HCT116 (cell line): ENCODE data around the gene G6PC3. TPM values are rescaled to one million over a fixed set of nuclear protein-coding genes. Genes with fewer than 3 reads are reported as not detected.
A peak's percentile ranks its signal among the peaks of the same experiment; 100 is the strongest.

Source experiments
- ATAC-seq: fragments of 200-7000 bp; cut with Tn5 transposase; 2 replicates; pipeline ENCODE4 v1.9.1; 2020; ENCODE audit warnings: mild to moderate bottlenecking, moderate library complexity
- BruUV-seq: library from RNA; stranded (reverse); fragments of 400-500 nt; replicated peaks from 2 replicates; lab custom pipeline; 2021; lab: Mats Ljungman, UMichigan
- CTCF ChIA-PET: fragments of 300-600 bp; sonication (Branson Sonifier 250); formaldehyde crosslinking; loops from one replicate; lab custom pipeline; 2021; ENCODE audit warnings: antibody characterized with exemption; lab: Charles Lee
- POLR2A ChIA-PET: fragments of 300-600, 350-600 bp; sonication (Branson Sonifier 250); formaldehyde crosslinking; loops from one replicate; lab custom pipeline; 2021; ENCODE audit warnings: antibody characterized with exemption; lab: Charles Lee
- RAD21 ChIA-PET, 2 experiments: fragments of 300-600 bp; sonication (Branson Sonifier 250); formaldehyde crosslinking; loops; one replicate each; lab custom pipeline; 2023; ENCODE audit warnings: low total read pairs in 2 of 2; ENCODE audit not compliant: uncharacterized antibody in 2 of 2, unreplicated experiment in 2 of 2, low non-redundant PET in 1 of 2; lab: Charles Lee
- DNase-seq: peaks from one replicate; pipeline ENCODE4 v3.0.0-alpha.2; 2010; ENCODE audit warnings: low read depth, low spot score
- H2AFZ ChIP-seq: fragments of 200-600 bp; shearing (Covaris generic), sonication (generic); 2 replicates; pipeline ENCODE4 v1.6.1; 2017; ENCODE audit warnings: low read depth, mixed run types, mixed read lengths, antibody characterized with exemption, low read length; ENCODE audit not compliant: poor library complexity, severe bottlenecking
- H3K27ac ChIP-seq: 2 replicates; pipeline ENCODE4 v1.5.1; 2012; ENCODE audit warnings: low read depth, low read length
- H3K27me3 ChIP-seq: fragments of 200-600 bp; sonication (generic); 2 replicates; pipeline ENCODE4 v1.6.1; 2016; ENCODE audit warnings: mixed run types, low read length, mixed read lengths; ENCODE audit not compliant: insufficient read depth
- H3K36me3 ChIP-seq, 2 experiments: fragments of 200-500 bp in 1 of 2; fragments of 200-600 bp in 1 of 2; sonication (Bioruptor generic) in 1 of 2; sonication (generic) in 1 of 2; 2 replicates each; pipeline versions ENCODE4 v1.5.1 to v1.6.1; 2014 to 2016; ENCODE audit warnings: low read length in 2 of 2, inconsistent platforms in 1 of 2, mixed read lengths in 1 of 2, mixed run types in 1 of 2; ENCODE audit not compliant: insufficient read depth in 2 of 2, control insufficient read depth in 1 of 2
- H3K4me1 ChIP-seq, 2 experiments: fragments of 200-600 bp in 1 of 2; sonication (generic) in 1 of 2; 2 replicates each; pipeline versions ENCODE4 v1.5.1 to v1.6.1; 2012 to 2017; ENCODE audit warnings: low read length in 2 of 2, inconsistent platforms in 1 of 2, mild to moderate bottlenecking in 1 of 2, mixed read lengths in 1 of 2, mixed run types in 1 of 2, moderate library complexity in 1 of 2; ENCODE audit not compliant: insufficient read depth in 2 of 2, control insufficient read depth in 1 of 2
- H3K4me2 ChIP-seq: fragments of 200-600 bp; sonication (generic); 2 replicates; pipeline ENCODE4 v1.6.1; 2017; ENCODE audit warnings: mixed run types, low read length, mixed read lengths
- H3K4me3 ChIP-seq, 2 experiments: fragments of 200-600 bp in 1 of 2; sonication (generic) in 1 of 2; replicated peaks in 1 of 2; 2 replicates each; pipeline ENCODE4 v1.5.1; 2011 to 2016; ENCODE audit warnings: low read length in 2 of 2, control low read depth in 1 of 2, low read depth in 1 of 2, mild to moderate bottlenecking in 1 of 2, mixed read lengths in 1 of 2, mixed run types in 1 of 2
- H3K79me2 ChIP-seq: fragments of 200-600 bp; sonication (generic); 2 replicates; pipeline ENCODE4 v1.6.1; 2017; ENCODE audit warnings: mild to moderate bottlenecking, mixed run types, low read length, moderate library complexity, mixed read lengths; ENCODE audit not compliant: insufficient read depth
- H3K9ac ChIP-seq: fragments of 200-600 bp; sonication (generic); 2 replicates; pipeline ENCODE4 v1.6.1; 2016; ENCODE audit warnings: low read length, mixed read lengths
- H3K9me2 ChIP-seq: fragments of 200-600 bp; sonication (generic), shearing (Covaris generic); 2 replicates; pipeline ENCODE4 v1.6.1; 2017; ENCODE audit warnings: mixed run types, mild to moderate bottlenecking, moderate library complexity; ENCODE audit not compliant: insufficient read depth
- H3K9me3 ChIP-seq, 2 experiments: fragments of 200-500 bp in 1 of 2; fragments of 200-600 bp in 1 of 2; sonication (Bioruptor generic) in 1 of 2; sonication (generic) in 1 of 2; 2 replicates each; pipeline ENCODE4 v1.6.1; 2014 to 2017; ENCODE audit warnings: low read length in 2 of 2, mixed read lengths in 2 of 2, inconsistent platforms in 1 of 2, low read depth in 1 of 2, mild to moderate bottlenecking in 1 of 2, mixed run types in 1 of 2, moderate library complexity in 1 of 2; ENCODE audit not compliant: control insufficient read depth in 1 of 2, insufficient read depth in 1 of 2
- H4K20me1 ChIP-seq: fragments of 200-600 bp; sonication (generic), shearing (Covaris generic); 2 replicates; pipeline ENCODE4 v1.6.1; 2017; ENCODE audit warnings: mixed run types, mild to moderate bottlenecking, moderate library complexity; ENCODE audit not compliant: insufficient read depth
- ATF3 ChIP-seq: IDR thresholded peaks from 2 replicates; pipeline ENCODE4 v1.6.1; 2012
- CTCF ChIP-seq, 3 experiments: fragments of 200-600 bp in 1 of 3; sonication (generic) in 1 of 3; IDR thresholded peaks in 2 of 3; conservative IDR thresholded peaks in 1 of 3; 2 replicates each; pipeline ENCODE4 v1.5.1; 2012 to 2017; ENCODE audit warnings: low read depth in 2 of 3, low read length in 2 of 3, antibody characterized with exemption in 1 of 3, borderline replicate concordance in 1 of 3, control low read depth in 1 of 3, mild to moderate bottlenecking in 1 of 3, mixed read lengths in 1 of 3, mixed run types in 1 of 3, moderate library complexity in 1 of 3; ENCODE audit not compliant: insufficient read depth in 1 of 3
- EGR1 ChIP-seq: IDR thresholded peaks from 2 replicates; pipeline ENCODE4 v1.6.1; 2012; ENCODE audit warnings: low read depth
- EZH2 ChIP-seq: fragments of 200-600 bp; sonication (generic); IDR thresholded peaks from 2 replicates; pipeline ENCODE4 v1.6.1; 2017; ENCODE audit warnings: antibody characterized with exemption, mixed run types
- EZH2phosphoT487 ChIP-seq: fragments of 200-600 bp; IDR thresholded peaks from 2 replicates; pipeline ENCODE4 v1.6.1; 2018; ENCODE audit warnings: antibody characterized with exemption, borderline replicate concordance
- FOSL1 ChIP-seq: IDR thresholded peaks from 2 replicates; pipeline ENCODE4 v1.6.1; 2012; ENCODE audit warnings: low read depth
- POLR2A ChIP-seq: IDR thresholded peaks from 2 replicates; pipeline ENCODE4 v1.7.0; 2011; ENCODE audit warnings: borderline replicate concordance; ENCODE audit not compliant: insufficient read depth, insufficient read length; ENCODE audit errors: extremely low read depth
- REST ChIP-seq: IDR thresholded peaks from 2 replicates; pipeline ENCODE4 v1.6.1; 2012; ENCODE audit warnings: low read depth
- SP1 ChIP-seq: IDR thresholded peaks from 2 replicates; pipeline ENCODE4 v1.6.1; 2012; ENCODE audit warnings: low read depth
- TCF7L2 ChIP-seq: IDR thresholded peaks from 2 replicates; pipeline ENCODE4 v1.7.0; 2011; ENCODE audit warnings: borderline replicate concordance, inconsistent platforms; ENCODE audit not compliant: insufficient read depth, insufficient read length; ENCODE audit errors: extremely low read depth
- YY1 ChIP-seq: IDR thresholded peaks from 2 replicates; pipeline ENCODE4 v1.6.1; 2011; ENCODE audit warnings: low read length, low read depth, moderate library complexity, mild to moderate bottlenecking; ENCODE audit not compliant: insufficient replicate concordance; ENCODE audit errors: extremely low read depth
- ZBTB33 ChIP-seq: IDR thresholded peaks from 2 replicates; pipeline ENCODE4 v1.6.1; 2011; ENCODE audit warnings: mild to moderate bottlenecking, low read length, moderate library complexity; ENCODE audit not compliant: insufficient replicate concordance; ENCODE audit errors: extremely low read depth
- ZNF274 ChIP-seq: fragments of 200-500 bp; sonication (Bioruptor generic); IDR thresholded peaks from 2 replicates; pipeline ENCODE4 v1.6.1; 2014; ENCODE audit warnings: mild to moderate bottlenecking, low read depth, low read length, inconsistent platforms
- intact Hi-C: fragments of 100-400 bp; cut with micrococcal nuclease; formaldehyde crosslinking; loops from 2 replicates; pipeline ENCODE4 v1.10.0; 2022
- total RNA-seq: library from RNA; stranded (reverse); gene quantifications from one replicate; pipeline ENCODE4 v1.2.1, GENCODE V29; 2021; ENCODE audit not compliant: unreplicated experiment

The G6PC3 gene
- total RNA-seq, 1 experiment from 2014 or later = 50.6 TPM

GRCh38 chr17:44074231-44074910 lies 3.8 kb downstream of the G6PC3 start:
- Histone ChIP-seq H3K4me2 (no peak overlapping the region), H2AFZ (no peak overlapping the region), H3K9me2 (no peaks in the 10 kb centered on the region), H3K79me2 (peaks cover 22% of the 10 kb centered on the region), H3K4me1 (peaks cover 12 to 26% of the 10 kb centered on the region in 2 experiments), H3K9ac (0 out of 2 replicates have a peak overlapping the region, but pooled peaks have one; percentile 6), H3K27ac (no peak overlapping the region; the same call in 1 of the 2 replicates), H3K4me3 (no peak overlapping the region), H3K9me3 (no peaks in the 10 kb centered on the region), H4K20me1 (no peaks in the 10 kb centered on the region), H3K36me3 (peaks cover 10 to 12% of the 10 kb centered on the region in 2 experiments; a peak in 2 of 4 replicates), H3K27me3 (no peaks in the 10 kb centered on the region)
- DNase-seq (no peak), ATAC-seq (no peak)
- TF ChIP-seq CTCF (IDR thresholded peaks at IDR 0.05 in 2 of 3, conservative IDR thresholded peaks at IDR 0.05 in 1 of 3; ENCODE audit: borderline replicate concordance in 1 of 3, insufficient read depth in 1 of 3, low read depth in 2 of 3, low read length in 2 of 3) (no peak), YY1 (no peak), EGR1 (no peak), EZH2 (no peak), FOSL1 (no peak), ZBTB33 (no peak), EZH2phosphoT487 (no peak), ZNF274 (no peak), TCF7L2 (no peak), ATF3 (no peak), SP1 (no peak), POLR2A (no peak), REST (no peak)
- CTCF ChIA-PET = no interaction called here
- no TSS peak for BruUV-seq
- POLR2A ChIA-PET = no interaction called here
- intact Hi-C loops = no loop called here
- RAD21 ChIA-PET = no interaction called here
